Caco-2 (cell line): ENCODE data around the gene MGAT5B. TPM values are rescaled to one million over a fixed set of nuclear protein-coding genes. Genes with fewer than 3 reads are reported as not detected.

Experiments used
- BruUV-seq: library from RNA; stranded (reverse); fragments of 400-500 nt; replicated peaks from 2 replicates; lab custom pipeline; 2021; lab: Mats Ljungman, UMichigan
- CTCF ChIA-PET: fragments of 300-600 bp; sonication (Branson Sonifier 250); formaldehyde crosslinking; loops from one replicate; lab custom pipeline; 2022; ENCODE audit warnings: antibody characterized with exemption; lab: Charles Lee
- POLR2A ChIA-PET: fragments of 300-600 bp; sonication (Branson Sonifier 250); formaldehyde crosslinking; loops from one replicate; lab custom pipeline; 2022; ENCODE audit warnings: antibody characterized with exemption; lab: Charles Lee
- DNase-seq, 2 experiments: peaks; one replicate each; pipeline versions ENCODE4 v3.0.0 to v3.0.0-alpha.2; 2020 to 2022
- H3K27me3 ChIP-seq: replicated peaks from 2 replicates; pipeline ENCODE4 v1.6.0; 2011; ENCODE audit warnings: low read length; ENCODE audit not compliant: control insufficient read depth, insufficient read depth
- H3K36me3 ChIP-seq: 2 replicates; pipeline ENCODE4 v1.5.1; 2011; ENCODE audit warnings: low read length; ENCODE audit not compliant: control insufficient read depth, insufficient read depth
- H3K4me1 ChIP-seq: fragments of 250-450 bp; sonication (Bioruptor Pico); 2 replicates; pipeline ENCODE4 v1.5.1; 2020; ENCODE audit warnings: mild to moderate bottlenecking
- H3K4me3 ChIP-seq: 2 replicates; pipeline ENCODE4 v1.5.1; 2011; ENCODE audit warnings: low read depth, mild to moderate bottlenecking, control low read depth, low read length
- H3K9me3 ChIP-seq: fragments of 250-450 bp; sonication (Bioruptor Pico); 2 replicates; pipeline ENCODE4 v1.5.1; 2020; ENCODE audit warnings: mild to moderate bottlenecking, moderate library complexity
- H3K27ac Mint-ChIP-seq: one replicate; pipeline ENCODE4 v1.8.0; 2022; ENCODE audit warnings: mixed read lengths; ENCODE audit not compliant: unreplicated experiment
- H3K27me3 Mint-ChIP-seq: one replicate; pipeline ENCODE4 v1.8.0; 2022; ENCODE audit warnings: mixed read lengths; ENCODE audit not compliant: insufficient read depth, unreplicated experiment
- H3K36me3 Mint-ChIP-seq: one replicate; pipeline ENCODE4 v1.8.0; 2022; ENCODE audit warnings: mild to moderate bottlenecking, mixed read lengths; ENCODE audit not compliant: insufficient read depth, unreplicated experiment
- H3K4me1 Mint-ChIP-seq: one replicate; pipeline ENCODE4 v1.8.0; 2022; ENCODE audit warnings: low read depth, mixed read lengths; ENCODE audit not compliant: unreplicated experiment
- H3K4me3 Mint-ChIP-seq: one replicate; pipeline ENCODE4 v1.8.0; 2022; ENCODE audit warnings: mild to moderate bottlenecking, moderate library complexity, mixed read lengths; ENCODE audit not compliant: unreplicated experiment
- H3K9me3 Mint-ChIP-seq: one replicate; pipeline ENCODE4 v1.8.0; 2022; ENCODE audit warnings: mixed read lengths; ENCODE audit not compliant: unreplicated experiment
- intact Hi-C: fragments of 100-400 bp; cut with micrococcal nuclease; formaldehyde crosslinking; loops from one replicate; pipeline ENCODE4 v1.10.0; 2022; ENCODE audit not compliant: unreplicated experiment
- total RNA-seq: library from RNA; stranded (reverse); gene quantifications from 2 replicates; pipeline ENCODE4 v1.2.3, GENCODE V29; 2022
- TF ChIP-seq, protein P1 (sequence below), 2 experiments: fragments of 200-600 bp in 1 of 2; IDR thresholded peaks; 1 replicate in 1 of 2; 2 replicates in 1 of 2; pipeline versions ENCODE4 v1.5.1 to v1.8.0; 2011 to 2022; ENCODE audit warnings: antibody characterized with exemption in 1 of 2, control low read depth in 1 of 2, inconsistent platforms in 1 of 2, low read depth in 1 of 2, low read length in 1 of 2, mild to moderate bottlenecking in 1 of 2, moderate library complexity in 1 of 2; ENCODE audit not compliant: insufficient read depth in 1 of 2, severe bottlenecking in 1 of 2, unreplicated experiment in 1 of 2

MGAT5B gene
- total RNA-seq, 1 experiment from 2014 or later: 9.1 TPM

DNA sequence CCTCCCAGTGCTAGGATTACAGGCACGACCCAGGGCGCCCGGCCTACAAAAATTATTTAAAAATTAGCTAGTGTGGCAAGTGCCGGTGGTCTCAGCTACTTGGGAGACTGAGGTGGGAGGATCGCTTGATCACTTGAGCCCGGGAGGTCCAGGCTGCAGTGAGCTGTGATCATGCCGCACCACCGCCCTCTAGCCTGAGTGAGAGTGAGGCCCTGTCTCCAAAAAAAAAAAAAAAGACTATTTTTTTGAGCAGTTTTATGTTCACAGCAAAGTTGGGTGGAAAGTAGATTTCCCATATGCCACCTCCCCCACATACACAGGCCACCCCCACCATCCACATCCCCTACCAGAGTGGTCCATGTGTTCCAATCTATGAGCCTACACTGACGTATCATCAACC is 84.9 kb downstream of the MGAT5B start:
- ChIA-PET CTCF (no interaction called here), POLR2A (no interaction called here)
- no peaks in the 10 kb centered on the region for H3K27me3 Mint-ChIP-seq
- no TSS peak for BruUV-seq
- no peaks in the 10 kb centered on the region for H3K27me3 ChIP-seq
- H3K36me3 Mint-ChIP-seq: no peaks in the 10 kb centered on the region
- H3K4me1 ChIP-seq: no peaks in the 10 kb centered on the region
- H3K36me3 ChIP-seq: no peaks in the 10 kb centered on the region
- no peak overlapping the region for H3K27ac Mint-ChIP-seq
- intact Hi-C loops: no loop called here
- no peaks in the 10 kb centered on the region for H3K9me3 Mint-ChIP-seq
- H3K4me3 ChIP-seq: no peak overlapping the region
- TF ChIP-seq, protein P1, sequence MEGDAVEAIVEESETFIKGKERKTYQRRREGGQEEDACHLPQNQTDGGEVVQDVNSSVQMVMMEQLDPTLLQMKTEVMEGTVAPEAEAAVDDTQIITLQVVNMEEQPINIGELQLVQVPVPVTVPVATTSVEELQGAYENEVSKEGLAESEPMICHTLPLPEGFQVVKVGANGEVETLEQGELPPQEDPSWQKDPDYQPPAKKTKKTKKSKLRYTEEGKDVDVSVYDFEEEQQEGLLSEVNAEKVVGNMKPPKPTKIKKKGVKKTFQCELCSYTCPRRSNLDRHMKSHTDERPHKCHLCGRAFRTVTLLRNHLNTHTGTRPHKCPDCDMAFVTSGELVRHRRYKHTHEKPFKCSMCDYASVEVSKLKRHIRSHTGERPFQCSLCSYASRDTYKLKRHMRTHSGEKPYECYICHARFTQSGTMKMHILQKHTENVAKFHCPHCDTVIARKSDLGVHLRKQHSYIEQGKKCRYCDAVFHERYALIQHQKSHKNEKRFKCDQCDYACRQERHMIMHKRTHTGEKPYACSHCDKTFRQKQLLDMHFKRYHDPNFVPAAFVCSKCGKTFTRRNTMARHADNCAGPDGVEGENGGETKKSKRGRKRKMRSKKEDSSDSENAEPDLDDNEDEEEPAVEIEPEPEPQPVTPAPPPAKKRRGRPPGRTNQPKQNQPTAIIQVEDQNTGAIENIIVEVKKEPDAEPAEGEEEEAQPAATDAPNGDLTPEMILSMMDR (IDR thresholded peaks at IDR 0.05; ENCODE audit: insufficient read depth in 1 of 2, low read depth in 1 of 2, low read length in 1 of 2, severe bottlenecking in 1 of 2, unreplicated experiment in 1 of 2): no peak
- H3K4me3 Mint-ChIP-seq: no peak overlapping the region
- H3K9me3 ChIP-seq: no peaks in the 10 kb centered on the region
- H3K4me1 Mint-ChIP-seq: no peaks in the 10 kb centered on the region
- no peak for DNase-seq

DNA sequence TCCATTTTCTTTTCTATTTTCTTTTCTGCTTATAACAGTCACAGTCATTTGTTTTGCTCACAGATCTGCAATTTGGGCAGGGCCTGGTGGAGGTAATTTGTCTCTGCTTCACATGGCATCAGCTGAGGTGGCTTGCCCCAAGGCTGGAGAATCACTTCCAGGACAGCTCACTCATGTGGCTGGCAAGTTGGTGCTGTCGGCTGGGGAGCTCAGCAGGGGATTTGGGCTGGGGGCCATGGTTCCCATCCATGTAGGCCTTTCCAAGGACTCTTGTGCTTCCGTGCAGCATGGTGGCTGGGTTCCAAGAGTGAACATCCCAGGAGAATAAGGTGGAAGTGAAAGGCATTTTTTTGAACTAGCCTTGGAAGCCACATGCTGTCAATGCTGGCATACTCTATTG is 85.7 kb downstream of the MGAT5B start:
- no peaks in the 10 kb centered on the region for H3K9me3 Mint-ChIP-seq
- H3K27me3 Mint-ChIP-seq: no peaks in the 10 kb centered on the region
- Histone ChIP-seq H3K27me3 (no peaks in the 10 kb centered on the region), H3K36me3 (no peaks in the 10 kb centered on the region), H3K4me3 (no peak overlapping the region), H3K9me3 (no peaks in the 10 kb centered on the region), H3K4me1 (no peaks in the 10 kb centered on the region)
- no TSS peak for BruUV-seq
- H3K27ac Mint-ChIP-seq: no peak overlapping the region
- no peaks in the 10 kb centered on the region for H3K36me3 Mint-ChIP-seq
- intact Hi-C loops: no loop called here
- no peak for DNase-seq
- TF ChIP-seq, protein P1 (IDR thresholded peaks at IDR 0.05; ENCODE audit: insufficient read depth in 1 of 2, low read depth in 1 of 2, low read length in 1 of 2, severe bottlenecking in 1 of 2, unreplicated experiment in 1 of 2): no peak
- H3K4me3 Mint-ChIP-seq: no peak overlapping the region
- H3K4me1 Mint-ChIP-seq: no peaks in the 10 kb centered on the region
- POLR2A ChIA-PET: no interaction called here
- CTCF ChIA-PET: interaction anchor here (0.6 to 0.8 kb wide), 2 partner anchors 102 to 285 kb away, joined by 3 to 4 read pairs; no protein-coding TSS in a partner anchor

DNA sequence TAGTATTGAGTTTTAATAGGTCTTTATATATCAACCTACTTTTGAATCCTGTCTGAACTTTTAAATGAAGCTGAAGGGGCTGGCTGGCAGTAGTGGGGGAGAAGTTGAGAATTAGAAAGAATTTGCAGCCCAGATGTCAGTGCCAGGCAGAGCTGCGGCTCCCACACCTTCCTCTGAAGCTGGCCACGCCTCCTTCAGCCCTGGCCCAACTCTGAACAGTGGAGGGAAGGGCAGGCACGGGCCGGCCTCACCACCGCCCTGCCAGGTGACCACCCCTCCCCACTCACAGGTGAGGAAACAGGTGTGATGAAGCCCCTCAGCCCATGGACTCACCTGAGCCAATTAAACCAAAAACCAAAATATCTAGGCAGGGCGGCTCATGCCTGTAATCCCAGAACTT is 87.0 kb downstream of the MGAT5B start:
- TF ChIP-seq, protein P1 (IDR thresholded peaks at IDR 0.05; ENCODE audit: insufficient read depth in 1 of 2, low read depth in 1 of 2, low read length in 1 of 2, severe bottlenecking in 1 of 2, unreplicated experiment in 1 of 2): no peak
- CTCF ChIA-PET: interaction anchor here (1.0 to 1.2 kb wide), 2 partner anchors 87 to 101 kb away, joined by 3 read pairs; no protein-coding TSS in a partner anchor
- no peaks in the 10 kb centered on the region for H3K4me1 Mint-ChIP-seq
- intact Hi-C loops: no loop called here
- no peaks in the 10 kb centered on the region for H3K4me1 ChIP-seq
- H3K9me3 Mint-ChIP-seq: no peaks in the 10 kb centered on the region
- no peak overlapping the region for H3K4me3 Mint-ChIP-seq
- no peak overlapping the region for H3K4me3 ChIP-seq
- H3K36me3 Mint-ChIP-seq: no peaks in the 10 kb centered on the region
- no peak for DNase-seq
- H3K9me3 ChIP-seq: no peaks in the 10 kb centered on the region
- H3K27me3 ChIP-seq: no peaks in the 10 kb centered on the region
- BruUV-seq: no TSS peak
- POLR2A ChIA-PET: no interaction called here
- no peak overlapping the region for H3K27ac Mint-ChIP-seq
- no peaks in the 10 kb centered on the region for H3K27me3 Mint-ChIP-seq
- H3K36me3 ChIP-seq: no peaks in the 10 kb centered on the region
